MV-4-11 (cell line): ENCODE results near the gene CRLF2.
A peak's percentile ranks its signal among the peaks of the same experiment; 100 is the strongest.
"Not testable (repeated sequence)": the region's sequence is repeated elsewhere in the genome, so short reads cannot be mapped to it uniquely, and the experiment has no call there.

ENCODE experiments used
- DNase-seq: peaks from one replicate; lab custom pipeline; 2025; lab: John Stamatoyannopoulos, UW

Gene CRLF2

GRCh38 chrX:1213971-1214370, 1.5 kb upstream of the CRLF2 start:
- no peak for DNase-seq

GRCh38 chrX:1210844-1211243, 1.6 kb downstream of the CRLF2 start:
- DNase-seq = no peak

GRCh38 chrX:1207496-1208025, 4.9 kb downstream of the CRLF2 start:
- DNase-seq = no peak

GRCh38 chrX:1205681-1206611, 6.5 kb downstream of the CRLF2 start:
- no peak for DNase-seq

DNA sequence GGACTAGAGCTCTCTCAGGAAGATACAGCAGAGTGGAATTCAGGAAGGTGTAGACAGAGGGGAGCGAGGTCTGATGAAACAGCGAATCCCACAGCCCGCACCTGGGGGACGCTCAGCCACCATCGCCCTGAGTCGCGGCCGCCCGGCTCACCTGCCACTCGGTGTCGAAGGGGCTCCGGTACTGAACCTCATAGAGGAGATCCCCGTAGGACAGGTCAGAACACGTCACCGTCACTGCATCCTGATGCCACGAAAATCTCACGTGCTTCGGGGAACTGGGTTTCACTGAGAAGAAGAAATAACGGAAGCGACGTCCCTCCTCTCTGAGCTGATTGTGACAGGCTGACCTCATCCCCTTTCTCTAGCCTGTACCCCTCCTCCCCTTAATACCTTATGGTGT, 10.2 kb downstream of the CRLF2 start:
- no peak for DNase-seq

GRCh38 chrX:1196436-1196835, 16.0 kb downstream of the CRLF2 start:
- DNase-seq = no peak

- DNase-seq = not testable (repeated sequence)
Observed at GRCh38 chrX:1192196-1192595, 20.3 kb downstream of the CRLF2 start.

DNA sequence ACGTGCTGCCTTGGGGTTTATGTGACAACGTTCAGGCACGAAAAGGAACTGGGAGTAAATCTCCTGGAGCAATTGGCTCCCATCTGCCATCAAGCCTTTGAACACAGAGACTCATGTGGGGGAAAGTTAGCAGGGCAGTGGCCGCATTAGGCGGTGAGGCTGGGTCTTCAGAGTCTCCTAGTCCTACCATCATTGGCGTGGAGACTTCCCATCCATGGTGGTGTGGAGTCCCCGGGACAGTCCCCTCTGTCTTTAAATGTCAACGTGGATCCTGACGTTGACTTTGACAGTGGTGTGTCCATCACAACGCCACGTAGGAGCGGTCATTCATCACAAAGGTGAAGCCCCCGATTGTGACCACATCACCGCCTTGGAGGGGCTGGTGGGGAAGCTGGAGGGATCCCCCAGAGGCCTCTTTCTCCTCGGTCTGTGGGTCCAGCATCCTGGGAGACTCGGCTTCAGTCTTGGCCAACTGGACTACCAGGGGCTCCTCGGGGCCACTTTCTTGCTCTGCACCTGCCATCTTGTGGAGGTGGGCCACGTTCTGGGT, 21.8 kb downstream of the CRLF2 start:
- DNase-seq = no peak

DNA sequence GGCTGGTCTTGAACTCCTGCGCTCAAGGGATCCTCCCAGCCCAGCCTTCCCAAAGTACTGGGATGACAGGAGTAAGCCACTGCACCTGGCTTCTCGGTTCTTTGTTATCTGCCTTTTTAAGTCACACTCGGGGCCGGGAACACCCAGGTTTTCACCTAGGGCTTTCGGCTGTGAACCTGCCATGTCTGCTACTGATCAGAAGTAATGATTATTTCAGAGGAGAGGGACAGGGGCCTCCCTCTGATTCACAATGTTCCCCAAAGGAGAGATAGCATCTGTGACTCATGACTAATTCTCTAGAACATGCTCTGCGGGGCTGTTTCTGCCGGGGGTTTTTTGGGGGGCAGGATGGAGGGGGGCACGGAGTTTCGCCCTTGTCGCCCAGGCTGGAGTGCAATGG, 26.9 kb downstream of the CRLF2 start:
- DNase-seq = no peak

DNA sequence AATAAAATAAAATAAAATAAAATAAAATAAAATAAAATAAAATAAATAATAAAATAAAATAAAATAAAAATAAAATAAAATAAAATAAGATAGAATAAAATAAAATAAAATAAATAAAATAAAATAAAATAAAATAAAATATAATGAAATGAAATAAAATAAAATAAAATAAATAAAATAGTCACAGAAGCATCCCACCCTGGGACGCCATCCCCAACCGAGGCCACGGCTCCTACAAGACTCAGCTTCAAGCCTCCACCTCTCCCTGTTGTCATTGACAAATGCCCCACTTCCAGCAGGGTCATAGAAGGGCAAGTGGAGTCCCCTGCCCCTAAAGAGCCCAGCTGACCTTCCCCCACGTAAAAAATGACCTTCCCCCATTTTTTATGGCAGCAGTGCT, 30.2 kb downstream of the CRLF2 start:
- DNase-seq = no peak

DNA sequence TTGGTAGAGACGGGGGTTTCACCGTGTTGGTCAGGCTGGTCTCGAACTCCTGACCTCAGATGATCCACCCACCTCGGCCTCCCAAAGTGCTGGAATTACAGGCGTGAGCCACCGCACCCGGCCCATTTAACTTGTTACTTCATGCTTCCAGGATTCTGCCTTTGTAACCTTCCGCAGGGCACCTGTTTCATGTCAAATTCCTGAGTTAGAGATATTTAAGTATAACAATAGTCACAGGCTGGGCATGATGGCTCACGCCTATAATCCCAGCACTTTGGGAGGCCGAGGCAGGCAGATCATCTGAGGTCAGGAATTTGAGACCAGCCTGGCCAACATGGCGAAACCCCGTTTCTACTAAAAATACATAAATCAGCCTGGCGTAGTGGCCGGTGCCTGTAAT, 30.8 kb downstream of the CRLF2 start:
- DNase-seq = not testable (repeated sequence)

DNA sequence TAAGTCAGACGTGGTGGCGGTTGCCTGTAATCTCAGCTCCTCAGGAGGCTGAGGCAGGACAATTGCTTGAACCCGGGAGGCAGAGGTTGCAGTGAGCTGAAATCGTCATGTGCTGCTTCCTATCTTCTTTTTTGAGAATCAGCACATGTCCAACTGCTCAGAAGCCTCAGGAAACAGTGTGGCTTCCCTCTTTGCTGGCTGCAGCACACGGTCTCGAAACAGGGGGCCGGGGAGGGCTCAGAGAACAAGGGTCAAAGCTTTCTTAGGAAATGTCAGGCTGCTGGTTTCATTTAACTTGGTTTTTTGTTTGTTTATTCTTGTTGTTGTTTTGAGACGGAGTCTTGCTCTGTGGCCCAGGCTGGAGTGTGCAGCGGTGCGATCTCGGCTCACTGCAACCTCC, 31.3 kb downstream of the CRLF2 start:
- DNase-seq = no peak

DNA sequence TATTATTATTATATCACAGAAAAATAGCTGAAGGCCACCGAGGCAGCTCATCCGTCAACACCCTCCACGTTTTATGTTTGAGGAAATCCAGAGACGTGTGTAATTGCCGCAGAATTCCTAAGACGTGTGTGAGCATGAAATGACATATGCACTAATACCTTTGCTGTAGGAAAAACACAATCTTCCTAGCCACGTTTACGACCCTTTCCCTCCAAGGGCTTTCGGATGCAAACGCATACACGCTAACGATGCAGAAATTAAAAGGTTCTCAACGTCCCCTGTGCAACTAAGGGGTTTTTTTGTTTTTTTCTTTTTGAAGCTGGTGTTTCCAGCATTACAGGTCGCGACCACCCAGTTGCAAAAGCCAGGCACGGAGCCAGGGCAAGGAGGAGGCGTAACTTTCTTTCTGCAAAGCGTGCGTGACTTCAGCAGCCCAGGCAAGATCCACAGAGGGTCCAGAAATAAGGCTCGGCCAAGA, 33.8 kb downstream of the CRLF2 start:
- DNase-seq = peak; percentile 29

DNA sequence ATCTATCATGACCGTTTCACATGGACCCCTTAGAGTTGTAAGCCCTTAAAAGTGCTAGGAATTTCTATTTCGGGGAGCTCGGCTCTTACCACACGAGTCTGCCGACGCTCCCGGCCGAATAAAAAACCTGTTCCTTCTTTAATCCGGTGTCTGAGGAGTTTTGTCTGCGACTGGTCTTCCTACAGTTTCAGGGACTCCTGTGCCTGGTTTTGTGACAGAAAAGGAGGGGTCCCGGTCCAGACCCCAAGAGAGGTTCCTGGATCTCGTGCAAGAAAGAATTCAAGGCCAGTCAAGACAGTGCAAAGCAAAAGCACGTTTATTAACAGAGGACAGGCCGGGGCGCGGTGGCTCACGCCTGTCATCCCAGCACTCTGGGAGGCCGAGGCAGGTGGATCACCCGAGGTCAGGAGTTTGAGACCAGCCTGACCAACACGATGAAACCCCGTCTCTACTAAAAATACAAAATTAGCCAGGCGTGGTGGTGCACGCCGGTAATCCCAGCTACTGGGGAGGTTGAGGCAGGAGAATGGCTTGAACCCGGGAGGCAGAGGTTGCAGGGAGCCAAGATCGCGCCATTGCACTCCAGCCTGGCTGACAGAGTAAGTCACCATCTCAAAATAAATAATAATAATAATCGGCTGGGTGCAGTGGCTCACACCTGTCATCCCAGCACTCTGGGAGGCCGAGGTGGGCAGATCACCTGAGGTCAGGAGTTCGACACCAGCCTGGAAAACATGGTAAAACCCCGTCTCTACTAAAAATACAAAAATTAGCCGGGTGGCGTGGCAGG, 35.7 kb downstream of the CRLF2 start:
- DNase-seq = not testable (repeated sequence)

GRCh38 chrX:1174609-1175545, 37.6 kb downstream of the CRLF2 start:
- DNase-seq = not testable (repeated sequence)

DNA sequence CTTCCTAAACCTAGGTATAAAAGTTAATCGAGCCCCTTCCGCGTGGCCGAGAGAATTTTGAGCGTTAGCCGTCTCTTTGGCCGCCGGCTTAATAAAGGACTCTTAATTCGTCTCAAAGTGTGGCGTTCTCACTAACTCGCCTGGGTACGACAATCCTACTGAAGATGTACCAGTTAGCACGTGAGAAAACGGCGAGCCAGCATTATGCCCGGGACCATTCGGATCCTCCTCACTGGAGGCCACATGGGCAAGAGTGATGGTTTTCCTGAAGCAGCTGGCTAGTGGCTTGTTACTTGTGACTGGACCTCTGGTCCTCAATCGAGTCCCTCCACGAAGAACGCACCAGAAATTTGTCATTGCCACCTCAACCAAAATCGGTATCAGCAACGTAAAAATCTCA, 39.0 kb downstream of the CRLF2 start:
- DNase-seq = not testable (repeated sequence)

DNA sequence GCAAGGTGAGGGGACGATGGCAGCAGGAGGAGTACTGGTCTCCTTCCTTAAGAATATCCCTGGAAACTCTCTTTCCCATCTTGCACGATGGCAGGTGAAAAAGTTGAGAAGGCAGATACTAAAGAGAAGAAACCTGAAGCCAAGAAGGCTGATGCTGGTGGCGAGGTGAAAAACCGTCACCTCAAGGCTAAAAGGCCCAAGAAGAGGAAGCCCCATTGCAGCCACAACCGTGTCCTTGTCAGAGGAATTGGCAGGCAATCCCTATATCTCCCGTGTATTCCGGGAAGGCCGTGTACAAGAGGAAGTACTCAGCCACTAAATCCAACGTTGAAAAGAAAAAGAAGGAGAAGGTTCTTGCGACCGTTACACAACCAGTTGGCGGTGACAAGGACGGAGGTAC, 40.0 kb downstream of the CRLF2 start:
- DNase-seq = no peak

DNA sequence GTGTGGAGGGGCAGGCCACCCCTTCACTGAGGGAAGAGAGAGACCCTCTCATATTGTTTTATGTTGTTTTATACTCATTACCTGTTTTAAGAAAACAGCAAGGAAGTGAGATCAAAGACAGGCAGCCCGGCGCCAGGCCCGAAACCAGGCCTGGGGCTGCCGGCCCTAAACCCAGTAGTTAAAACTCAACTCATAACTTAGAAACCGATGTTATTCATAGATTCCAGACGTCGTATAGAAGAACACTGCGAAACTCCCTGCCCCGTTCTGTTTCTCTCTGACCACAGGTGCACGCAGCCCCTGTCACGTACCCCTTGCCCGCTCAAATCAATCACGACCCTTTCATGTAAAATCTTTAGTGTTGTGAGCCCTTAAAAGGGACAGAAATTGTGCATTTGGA, 40.5 kb downstream of the CRLF2 start:
- not testable (repeated sequence) for DNase-seq

DNA sequence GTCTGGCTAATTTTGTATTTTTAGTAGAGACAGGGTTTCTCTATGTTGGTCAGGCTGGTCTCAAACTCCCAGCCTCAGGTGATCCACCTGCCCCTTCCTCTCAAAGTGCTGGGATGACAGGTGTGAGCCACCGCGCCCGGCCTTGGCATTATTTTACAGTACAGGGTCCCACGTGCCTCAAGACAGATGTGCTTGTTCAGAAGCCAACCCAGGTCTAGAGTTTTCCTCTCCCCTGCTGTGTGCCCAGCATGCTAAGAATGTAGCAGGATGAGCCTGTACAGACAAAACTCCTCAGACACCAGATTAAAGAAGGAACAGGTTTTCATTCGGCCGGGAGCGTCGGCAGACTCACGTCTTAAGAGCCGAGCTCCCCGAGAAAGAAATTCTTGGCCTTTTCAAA, 42.2 kb downstream of the CRLF2 start:
- no peak for DNase-seq

DNA sequence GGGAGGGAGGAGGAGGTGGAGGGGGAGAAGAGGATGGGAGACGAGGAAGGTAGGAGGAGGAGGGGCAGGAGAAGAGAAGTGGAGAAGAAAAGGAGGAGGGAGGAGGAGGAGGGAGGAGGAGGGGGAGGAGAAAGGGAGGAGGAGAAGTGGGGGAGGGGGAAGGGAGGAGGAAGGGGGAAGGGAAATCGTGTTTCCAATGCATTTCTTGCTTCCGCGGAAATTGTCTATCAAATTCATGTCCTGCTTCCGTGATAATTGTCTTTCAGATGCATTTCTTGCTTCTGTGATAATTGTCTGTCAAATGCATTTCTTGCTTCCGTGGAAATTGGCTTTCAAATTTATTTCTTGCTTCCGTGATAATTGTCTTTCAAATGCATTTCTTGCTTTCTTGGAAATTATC, 43.3 kb downstream of the CRLF2 start:
- no peak for DNase-seq

DNA sequence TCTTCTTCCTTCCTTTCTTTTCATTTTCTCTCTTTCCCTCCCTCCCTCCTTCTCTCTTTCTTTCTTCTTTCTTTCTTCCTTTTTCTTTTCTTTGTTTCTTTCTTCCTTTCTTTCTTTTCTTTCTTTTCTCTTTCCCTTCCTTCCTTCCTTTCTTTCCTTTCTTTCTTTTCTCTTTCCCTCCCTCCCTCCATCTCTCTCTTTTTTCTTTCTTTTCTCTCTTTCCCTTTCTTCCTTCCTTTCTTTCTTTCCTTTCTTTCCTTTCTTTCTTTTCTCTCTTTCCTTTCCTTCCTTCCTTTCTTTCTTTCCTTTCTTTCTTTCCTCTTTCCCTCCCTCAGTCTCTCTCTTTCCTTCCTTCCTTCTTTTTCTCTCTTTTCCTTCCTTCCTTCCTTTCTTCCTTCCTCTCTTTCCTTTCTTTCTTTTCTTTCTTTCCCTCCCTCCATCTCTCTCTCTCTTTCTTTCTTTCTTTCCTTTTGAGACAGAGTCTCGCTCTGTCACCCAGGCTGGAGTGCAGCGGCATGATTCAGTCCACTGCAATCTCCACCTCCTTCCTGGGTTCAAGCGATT, 44.4 kb downstream of the CRLF2 start:
- no peak for DNase-seq
